HG03565 (cell line): ENCODE results near the gene RRN3.
"Not testable (repeated sequence)": the region's sequence is repeated elsewhere in the genome, so short reads cannot be mapped to it uniquely, and the experiment has no call there.

ENCODE experiments used
- ATAC-seq: cut with Tn5 transposase; IDR thresholded peaks from one replicate; pipeline ENCODE4 v1.9.1; 2021; ENCODE audit warnings: mild to moderate bottlenecking, moderate library complexity; ENCODE audit not compliant: unreplicated experiment

Gene RRN3

GRCh38 chr16:15052747-15053476 is 41.2 kb downstream of the RRN3 start:
- no peak for ATAC-seq

GRCh38 chr16:15051387-15051951 is 42.6 kb downstream of the RRN3 start:
- ATAC-seq = no peak

DNA sequence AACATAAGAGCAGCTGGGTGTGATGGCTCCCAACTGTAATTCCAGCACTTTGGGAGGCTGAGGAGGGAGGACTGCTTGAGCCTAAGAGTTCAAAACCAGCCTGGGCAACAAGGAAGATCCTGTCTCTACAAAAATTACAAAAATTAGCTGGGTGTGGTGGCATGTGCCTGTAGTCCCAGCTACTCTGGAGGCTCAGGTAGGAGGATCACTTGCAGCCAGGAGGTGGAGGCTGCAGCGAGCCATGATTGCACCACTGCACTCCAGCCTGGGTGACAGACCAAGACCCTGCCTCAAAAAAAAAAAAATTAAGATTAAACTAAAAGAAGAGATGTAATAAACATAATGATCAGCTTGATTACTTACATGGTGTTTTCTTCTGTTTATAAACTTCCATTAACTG is 43.6 kb downstream of the RRN3 start:
- ATAC-seq = not testable (repeated sequence)

DNA sequence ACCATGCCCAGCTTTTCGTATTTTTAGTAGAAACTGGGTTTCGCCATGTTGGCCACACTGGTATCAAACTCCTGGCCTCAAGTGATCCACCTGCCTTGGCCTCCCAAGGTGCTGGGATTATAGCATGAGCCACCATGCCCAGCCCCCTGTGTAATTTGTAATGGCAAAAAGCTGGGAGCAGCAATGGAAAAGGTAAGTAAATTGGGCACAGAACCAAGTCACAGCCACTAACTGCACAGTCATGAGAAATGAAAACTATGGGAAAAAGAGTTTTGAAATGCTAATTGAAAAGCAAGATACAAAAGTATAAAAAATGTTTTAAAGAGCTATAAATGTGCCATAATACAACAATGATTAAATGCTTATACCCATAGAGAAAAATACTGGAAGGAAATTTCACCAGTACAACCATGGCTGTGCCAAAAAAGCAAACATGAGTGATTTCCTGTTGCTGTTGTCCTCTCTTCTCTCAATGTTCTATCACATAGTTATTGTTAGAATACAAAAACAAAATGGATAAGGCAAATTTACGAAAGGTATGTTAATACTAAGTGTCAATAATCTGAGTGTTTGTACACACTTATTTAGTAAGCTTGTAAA is 44.4 kb downstream of the RRN3 start:
- no peak for ATAC-seq

DNA sequence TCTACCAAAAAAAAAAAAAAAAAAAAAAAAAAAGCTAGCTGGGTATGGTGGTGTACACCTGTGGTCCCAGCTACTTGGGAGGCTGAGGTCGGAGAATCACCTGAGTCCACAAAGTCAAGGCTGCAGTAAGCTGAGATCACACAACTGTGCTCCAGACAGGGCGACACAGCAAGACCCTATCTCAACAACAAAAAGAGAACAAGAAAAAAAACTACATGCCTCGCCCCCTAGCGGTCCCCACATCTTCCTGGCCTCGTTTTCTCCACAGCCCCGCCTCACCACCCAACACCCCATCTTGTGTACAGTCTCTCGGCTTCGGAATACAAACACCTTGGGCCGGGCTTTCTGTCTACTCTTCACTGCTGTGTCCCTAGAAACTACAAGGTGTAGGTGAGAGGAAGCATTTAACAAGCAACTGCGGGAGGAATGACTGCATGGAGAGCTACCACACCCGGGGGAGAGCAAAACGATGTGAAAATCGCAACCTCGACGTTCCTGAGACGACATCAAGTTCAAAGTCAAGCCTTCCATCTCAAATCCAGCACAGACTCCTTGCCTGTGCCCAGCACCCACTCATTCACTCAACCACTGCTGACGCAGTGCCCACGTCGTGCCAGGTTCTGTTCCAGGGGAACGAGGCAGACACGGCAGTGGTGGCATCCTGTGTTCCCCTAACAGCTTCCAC is 47.2 kb downstream of the RRN3 start:
- no peak for ATAC-seq

GRCh38 chr16:15045270-15045669 is 48.8 kb downstream of the RRN3 start:
- ATAC-seq = not testable (repeated sequence)

- ATAC-seq = no peak
These were observed 49.8 kb downstream of the RRN3 start for GRCh38 chr16:15044286-15044685.

GRCh38 chr16:15043344-15043743 is 50.7 kb downstream of the RRN3 start:
- ATAC-seq = no peak

DNA sequence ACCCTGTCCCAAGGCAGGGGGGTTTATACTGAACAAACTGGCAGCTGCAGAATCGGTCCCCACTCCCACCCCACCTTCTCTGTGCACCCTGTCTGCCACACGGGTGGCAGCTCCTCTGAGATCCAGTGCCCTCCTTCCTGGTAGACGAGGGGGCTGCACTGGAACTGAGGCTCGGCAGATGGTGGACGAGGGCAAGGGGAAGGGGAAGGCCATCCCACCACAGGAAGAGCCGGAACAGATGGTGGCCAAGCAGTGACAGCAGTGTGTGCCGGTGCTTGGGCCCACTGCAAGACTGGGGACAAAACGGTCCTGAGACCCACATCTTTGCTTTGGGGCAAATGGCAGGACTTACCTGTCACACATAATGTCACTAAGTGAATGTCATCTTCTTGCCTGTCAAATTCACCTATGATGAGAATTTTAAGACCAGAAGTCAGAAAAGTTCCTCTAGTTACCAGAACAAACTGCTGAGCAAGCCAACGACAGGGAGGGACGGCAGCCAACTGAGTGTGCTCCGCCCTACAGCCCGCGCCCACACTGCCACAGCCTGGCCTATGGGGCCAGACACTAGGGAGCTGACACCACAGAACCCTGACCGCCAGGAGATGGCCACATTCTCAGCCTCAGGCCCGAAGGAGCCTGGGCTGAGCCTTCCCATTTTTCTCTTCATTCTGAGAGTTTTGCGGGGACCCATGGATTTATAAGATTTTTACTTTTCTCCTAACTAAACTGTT is 52.6 kb downstream of the RRN3 start:
- no peak for ATAC-seq

- ATAC-seq = no peak
These were observed 55.4 kb downstream of the RRN3 start for GRCh38 chr16:15038689-15039088.

DNA sequence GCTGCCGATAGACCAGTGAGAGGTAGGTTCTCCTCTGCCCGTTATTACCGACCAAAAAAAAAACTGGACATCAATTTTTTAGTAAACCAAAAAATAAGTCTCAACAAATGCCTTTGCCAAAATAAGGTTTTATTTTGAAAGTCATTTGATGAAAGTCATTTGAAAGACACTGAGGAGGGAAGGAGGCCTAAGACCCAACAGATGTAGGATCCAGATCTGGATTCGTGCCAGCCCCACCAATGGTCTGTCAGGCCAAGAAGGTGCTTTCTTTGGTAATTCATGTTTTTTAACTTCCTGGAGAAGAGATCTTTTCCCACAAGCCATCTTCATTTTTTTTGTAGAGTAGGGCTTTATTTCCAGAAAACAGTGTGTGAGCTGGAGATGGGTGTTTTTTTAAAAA is 56.3 kb downstream of the RRN3 start:
- no peak for ATAC-seq

GRCh38 chr16:15037003-15037402 is 57.1 kb downstream of the RRN3 start:
- no peak for ATAC-seq

- no peak for ATAC-seq
These were observed 58.8 kb downstream of the RRN3 start for GRCh38 chr16:15035163-15035729.

DNA sequence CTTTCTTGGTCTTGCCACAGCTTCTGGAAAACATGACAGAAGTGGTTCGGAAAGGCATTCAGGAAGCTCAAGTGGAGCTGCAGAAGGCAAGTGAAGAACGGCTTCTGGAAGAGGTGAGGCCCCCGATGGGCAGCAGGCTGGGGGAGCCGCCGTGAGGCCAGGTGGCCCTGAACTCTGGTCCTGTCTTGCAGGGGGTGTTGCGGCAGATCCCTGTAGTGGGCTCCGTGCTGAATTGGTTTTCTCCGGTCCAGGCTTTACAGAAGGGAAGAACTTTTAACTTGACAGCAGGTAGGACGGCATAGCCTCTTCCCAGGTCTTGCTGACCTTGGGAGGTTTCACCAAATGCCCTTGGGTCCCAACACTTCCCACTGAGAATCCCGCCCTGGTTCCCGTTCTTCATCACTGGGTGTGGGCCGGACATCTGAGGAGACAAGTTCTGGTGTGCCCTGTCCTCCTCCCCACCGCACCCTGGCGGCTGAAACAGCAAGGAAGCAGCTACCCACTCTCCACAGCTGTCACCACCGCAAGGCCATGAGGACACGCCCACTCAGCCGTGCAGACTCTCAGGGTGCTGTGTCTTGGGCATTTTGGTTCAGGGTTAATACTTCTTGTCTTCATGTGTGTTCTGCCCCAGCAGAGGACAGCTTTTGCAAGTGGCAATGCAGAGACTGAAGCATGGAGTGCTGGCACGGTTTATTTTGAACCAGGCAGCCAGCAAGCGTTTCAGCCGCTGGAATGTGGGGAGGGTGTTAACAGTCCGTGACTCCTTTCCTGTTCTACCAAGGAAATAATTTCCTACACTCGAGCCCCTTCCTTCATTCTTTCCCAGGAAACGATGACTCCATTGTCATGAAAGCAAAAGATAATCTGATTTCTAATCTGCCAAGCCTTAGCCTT is 59.6 kb downstream of the RRN3 start:
- ATAC-seq = no peak

DNA sequence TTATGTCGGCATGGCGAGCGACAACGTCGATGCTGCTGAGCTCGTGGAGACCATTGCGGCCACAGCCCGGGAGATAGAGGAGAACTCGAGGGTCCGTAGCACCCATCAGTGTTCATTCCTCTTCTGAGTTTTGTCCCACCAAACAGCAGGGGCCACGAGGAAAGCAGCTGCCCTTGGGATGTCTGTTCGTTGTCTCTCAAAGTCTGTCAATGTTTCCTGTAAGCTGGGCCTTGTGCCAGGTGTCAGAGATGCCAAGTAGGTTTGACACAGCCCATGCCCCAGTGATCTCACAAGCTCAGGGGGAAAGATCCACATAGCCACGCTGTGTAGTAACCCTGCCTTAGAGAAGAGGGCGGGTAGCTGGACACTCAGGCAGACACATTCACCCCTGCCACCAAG is 60.8 kb downstream of the RRN3 start:
- no peak for ATAC-seq

DNA sequence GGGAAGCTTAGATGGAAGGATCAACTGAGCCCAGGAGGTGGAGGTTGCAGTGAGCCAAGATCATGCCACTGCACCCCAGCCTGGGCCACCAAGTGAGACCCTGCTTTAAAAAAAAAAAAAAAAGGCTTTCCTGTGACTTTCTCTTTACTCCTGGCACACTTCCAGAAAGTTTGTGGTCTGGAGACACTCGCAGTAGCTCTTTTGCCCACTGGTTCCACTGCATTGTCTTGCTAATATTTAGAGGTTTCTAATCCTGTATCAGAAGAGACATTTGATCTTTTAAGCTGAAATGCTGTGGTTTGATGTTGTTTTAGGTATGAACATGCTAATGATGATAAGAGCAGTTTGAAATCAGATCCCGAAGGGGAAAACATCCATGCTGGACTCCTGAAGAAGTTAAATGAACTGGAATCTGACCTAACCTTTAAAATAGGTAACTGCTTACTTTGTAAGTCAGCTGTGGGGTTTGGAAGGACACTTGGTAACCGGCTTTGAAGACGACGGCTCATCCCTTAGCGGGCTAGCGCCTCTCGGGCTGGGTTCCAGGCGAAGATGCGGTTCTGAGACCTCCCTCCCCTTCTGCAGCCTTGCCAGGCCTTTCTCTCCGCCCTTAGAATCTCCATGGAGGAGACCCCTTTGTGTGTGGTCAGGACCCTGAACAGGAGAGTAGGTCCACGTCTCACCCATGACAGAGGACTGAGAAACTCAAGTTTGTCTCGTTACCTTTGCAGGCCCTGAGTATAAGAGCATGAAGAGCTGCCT is 61.3 kb downstream of the RRN3 start:
- no peak for ATAC-seq

GRCh38 chr16:15031586-15031985 is 62.5 kb downstream of the RRN3 start:
- ATAC-seq = no peak

GRCh38 chr16:15031179-15031578 is 62.9 kb downstream of the RRN3 start:
- no peak for ATAC-seq

DNA sequence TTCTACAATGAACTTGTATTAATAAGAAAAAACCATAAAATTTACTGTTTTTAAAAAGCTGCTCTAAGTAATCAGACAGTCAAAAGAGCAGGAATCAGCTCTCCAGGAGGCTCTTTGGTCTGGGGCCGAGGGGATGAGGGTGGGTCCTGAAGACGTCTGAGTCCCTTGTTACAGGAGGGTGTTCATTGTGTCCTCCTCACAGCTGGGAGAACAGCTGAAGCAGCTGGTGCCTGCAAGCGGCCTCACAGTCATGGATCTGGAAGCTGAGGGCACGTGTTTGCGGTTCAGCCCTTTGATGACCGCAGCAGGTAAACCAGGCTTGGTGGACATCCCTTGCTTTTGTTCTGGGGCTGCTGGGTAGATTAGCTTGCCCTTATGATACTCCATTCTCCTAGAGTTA is 64.3 kb downstream of the RRN3 start:
- not testable (repeated sequence) for ATAC-seq
